Esophagus squamous epithelium (tissue), 5 donors: ENCODE measurements around the gene TRAK1. TPM values are rescaled to one million over a fixed set of nuclear protein-coding genes. Genes with fewer than 3 reads are reported as not detected.

ENCODE experiments used
- DNase-seq: peaks from one replicate; lab custom pipeline; 2025; lab: John Stamatoyannopoulos, UW
- H3K27ac ChIP-seq, 4 donors: fragments of 200-600 bp; sonication (generic); one replicate each; pipeline ENCODE4 v1.5.1; 2016 to 2019; ENCODE audit warnings: mild to moderate bottlenecking in 1 of 4
- H3K27me3 ChIP-seq, 4 donors: fragments of 200-600 bp; sonication (generic); 1 replicate in 3 of 4; 2 replicates in 1 of 4; pipeline versions ENCODE4 v1.5.1 to v1.6.0; 2017 to 2021; ENCODE audit warnings: antibody characterized with exemption in 1 of 4
- H3K36me3 ChIP-seq, 3 donors: fragments of 200-600 bp; sonication (generic); one replicate each; pipeline ENCODE4 v1.5.1; 2016 to 2019
- H3K4me1 ChIP-seq, 3 donors: fragments of 200-600 bp; sonication (generic); one replicate each; pipeline ENCODE4 v1.5.1; 2017 to 2019
- H3K4me3 ChIP-seq, 4 donors: fragments of 200-600 bp; sonication (generic); 1 replicate in 3 of 4; 2 replicates in 1 of 4; pipeline ENCODE4 v1.5.1; 2016 to 2019; ENCODE audit warnings: mild to moderate bottlenecking in 2 of 4, moderate library complexity in 1 of 4
- H3K9me3 ChIP-seq, 3 donors: fragments of 200-600 bp; sonication (generic); one replicate each; pipeline ENCODE4 v1.5.1; 2016 to 2019
- POLR2A ChIP-seq, 4 donors: fragments of 450-650 bp; IDR thresholded peaks; one replicate each; pipeline ENCODE4 v1.6.1; 2017; ENCODE audit warnings: antibody characterized with exemption in 4 of 4, mild to moderate bottlenecking in 4 of 4, moderate library complexity in 3 of 4
- WGBS, 2 donors: methylation state at CpG; one replicate each; pipeline ENCODE4 v1.1.5; 2018; 5-methylcytosine and 5-hydroxymethylcytosine counted together
- intact Hi-C: fragments of 100-400 bp; cut with DNase I; formaldehyde crosslinking; loops from one replicate; pipeline ENCODE4 v1.15.0; 2022
- total RNA-seq, 4 donors: library from RNA; depleted of rRNA; stranded (reverse); fragments of >200 nt; gene quantifications; one replicate each; pipeline ENCODE4 v1.1.0, GENCODE V29; 2016
- TF ChIP-seq, protein P1 (sequence below), 6 experiments: fragments of 450-650 bp in 4 of 6; fragments of 200-600 bp in 2 of 6; sonication (generic) in 2 of 6; IDR thresholded peaks; one replicate each; pipeline ENCODE4 v1.5.1; 2016 to 2019; ENCODE audit warnings: antibody characterized with exemption in 6 of 6, mild to moderate bottlenecking in 4 of 6, moderate library complexity in 4 of 6
- donor health status: DM: yes; HTN: yes; CAD: no.

The TRAK1 gene
- total RNA-seq, 4 donors from 2014 or later, result 31.8 to 40.6 (median 37.7) TPM

DNA sequence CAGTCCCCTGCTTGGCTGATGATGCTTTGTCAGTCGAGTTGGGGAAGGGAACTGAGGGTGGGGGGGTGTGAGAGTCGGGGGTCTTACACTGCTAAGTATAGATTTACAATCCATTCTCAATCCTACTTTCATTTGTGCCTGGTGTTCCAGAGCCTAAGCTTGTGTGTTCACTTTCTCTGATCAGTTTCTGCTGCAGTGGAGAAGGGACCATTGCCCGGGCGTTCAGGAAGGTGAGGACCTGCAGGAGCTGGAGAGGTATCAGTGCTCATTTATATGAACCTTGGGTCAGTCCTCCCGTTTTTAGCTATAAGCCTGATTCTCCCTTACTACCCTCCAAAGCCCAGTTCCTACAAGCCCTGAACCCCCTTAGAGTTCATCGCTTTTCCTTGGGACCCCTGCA, 41.0 kb upstream of the TRAK1 start:
- H3K36me3 ChIP-seq, result no peaks in the 10 kb centered on the region
- TF ChIP-seq, protein P1, sequence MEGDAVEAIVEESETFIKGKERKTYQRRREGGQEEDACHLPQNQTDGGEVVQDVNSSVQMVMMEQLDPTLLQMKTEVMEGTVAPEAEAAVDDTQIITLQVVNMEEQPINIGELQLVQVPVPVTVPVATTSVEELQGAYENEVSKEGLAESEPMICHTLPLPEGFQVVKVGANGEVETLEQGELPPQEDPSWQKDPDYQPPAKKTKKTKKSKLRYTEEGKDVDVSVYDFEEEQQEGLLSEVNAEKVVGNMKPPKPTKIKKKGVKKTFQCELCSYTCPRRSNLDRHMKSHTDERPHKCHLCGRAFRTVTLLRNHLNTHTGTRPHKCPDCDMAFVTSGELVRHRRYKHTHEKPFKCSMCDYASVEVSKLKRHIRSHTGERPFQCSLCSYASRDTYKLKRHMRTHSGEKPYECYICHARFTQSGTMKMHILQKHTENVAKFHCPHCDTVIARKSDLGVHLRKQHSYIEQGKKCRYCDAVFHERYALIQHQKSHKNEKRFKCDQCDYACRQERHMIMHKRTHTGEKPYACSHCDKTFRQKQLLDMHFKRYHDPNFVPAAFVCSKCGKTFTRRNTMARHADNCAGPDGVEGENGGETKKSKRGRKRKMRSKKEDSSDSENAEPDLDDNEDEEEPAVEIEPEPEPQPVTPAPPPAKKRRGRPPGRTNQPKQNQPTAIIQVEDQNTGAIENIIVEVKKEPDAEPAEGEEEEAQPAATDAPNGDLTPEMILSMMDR (IDR thresholded peaks at IDR 0.05), result no peak
- no peak for TF ChIP-seq POLR2A (IDR thresholded peaks at IDR 0.05)
- H3K27ac ChIP-seq, result peak overlapping the region in 2 of 4 donors; percentile 18 to 40
- no peak for DNase-seq
- H3K27me3 ChIP-seq, result no peaks in the 10 kb centered on the region
- intact Hi-C loops, result no loop called here
- 77 to 92% methylated on average over 4 to 5 of the region's 6 CpGs for WGBS, 2 donors
- H3K4me3 ChIP-seq, result no peak overlapping the region
- no peaks in the 10 kb centered on the region for H3K9me3 ChIP-seq
- peaks cover 0 to 56% (median 37%) of the 10 kb centered on the region in 3 donors for H3K4me1 ChIP-seq

DNA sequence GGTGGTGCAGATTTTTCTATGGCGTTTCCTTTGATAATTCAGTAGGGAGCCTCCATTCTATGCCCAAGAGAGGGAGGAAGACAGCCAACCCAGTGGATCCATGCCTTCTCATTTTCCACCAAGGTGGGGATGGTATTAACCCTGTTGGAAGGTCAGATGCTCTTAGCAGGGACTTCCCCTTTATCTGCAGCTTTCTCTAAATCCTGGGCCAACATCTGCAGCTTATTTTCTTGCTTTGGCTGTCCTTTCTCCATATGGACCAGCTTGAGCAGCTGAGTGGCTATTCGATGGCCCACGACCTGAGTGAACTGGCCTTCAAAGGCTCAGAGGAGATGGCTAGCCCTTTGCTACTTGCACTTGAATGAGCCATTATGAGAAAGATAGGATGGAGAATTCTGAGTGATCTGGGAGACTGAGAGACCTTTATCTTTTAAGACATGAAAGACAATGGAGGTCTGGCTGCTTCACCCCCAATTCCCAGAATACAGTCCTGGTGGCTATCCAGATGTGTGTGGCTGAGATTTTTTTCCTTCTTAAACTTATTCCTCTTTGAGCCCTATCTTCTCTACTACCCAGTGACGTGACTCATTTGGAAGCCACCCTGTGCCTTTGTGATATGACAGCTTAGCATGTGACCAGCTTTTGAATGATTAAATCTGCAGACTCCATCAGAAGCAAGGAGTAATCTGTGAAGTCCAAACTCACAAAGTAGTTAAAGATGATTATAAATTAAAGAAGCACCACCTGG, 39.6 kb upstream of the TRAK1 start:
- Histone ChIP-seq H3K27ac (peak overlapping the region in 3 of 4 donors; percentile 71 to 91 (median 82)), H3K4me3 (no peak overlapping the region), H3K9me3 (no peaks in the 10 kb centered on the region), H3K36me3 (no peaks in the 10 kb centered on the region), H3K27me3 (no peaks in the 10 kb centered on the region), H3K4me1 (peaks cover 0 to 46% (median 33%) of the 10 kb centered on the region in 3 donors)
- no peak for TF ChIP-seq POLR2A (IDR thresholded peaks at IDR 0.05)
- TF ChIP-seq, protein P1 (IDR thresholded peaks at IDR 0.05), result no peak
- 69 to 82% methylated on average over 2 to 4 of the region's 4 CpGs for WGBS, 2 donors
- DNase-seq, result no peak
- intact Hi-C loops, result no loop called here

DNA sequence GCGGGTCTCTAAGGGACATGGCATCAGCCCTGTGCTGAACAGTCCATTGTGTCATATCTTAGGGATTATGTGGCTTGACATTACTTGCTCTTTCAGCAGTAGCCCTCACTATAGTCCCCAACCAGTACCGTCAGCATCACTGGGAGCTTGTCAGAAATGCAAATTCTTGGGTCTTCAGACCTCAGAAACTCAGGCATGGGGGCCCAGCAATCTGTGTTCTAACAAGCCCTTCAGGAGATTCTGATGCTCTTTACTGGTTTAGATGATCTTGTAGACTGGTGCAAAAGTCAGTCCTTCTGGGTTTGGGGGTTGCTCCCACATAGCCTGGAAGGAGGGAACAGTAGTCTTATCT, 39.0 kb upstream of the TRAK1 start:
- no peaks in the 10 kb centered on the region for H3K36me3 ChIP-seq
- TF ChIP-seq, protein P1 (IDR thresholded peaks at IDR 0.05), result no peak
- TF ChIP-seq POLR2A (IDR thresholded peaks at IDR 0.05), result no peak
- intact Hi-C loops, result no loop called here
- H3K27ac ChIP-seq, result peak overlapping the region in 3 of 4 donors; percentile 71 to 91 (median 82)
- H3K4me3 ChIP-seq, result no peak overlapping the region
- peaks cover 0 to 44% (median 33%) of the 10 kb centered on the region in 3 donors for H3K4me1 ChIP-seq
- WGBS, 2 donors, result 49 to 83% methylated on average over 1 to 2 of the region's 2 CpGs
- H3K27me3 ChIP-seq, result no peaks in the 10 kb centered on the region
- no peak for DNase-seq
- H3K9me3 ChIP-seq, result no peaks in the 10 kb centered on the region

DNA sequence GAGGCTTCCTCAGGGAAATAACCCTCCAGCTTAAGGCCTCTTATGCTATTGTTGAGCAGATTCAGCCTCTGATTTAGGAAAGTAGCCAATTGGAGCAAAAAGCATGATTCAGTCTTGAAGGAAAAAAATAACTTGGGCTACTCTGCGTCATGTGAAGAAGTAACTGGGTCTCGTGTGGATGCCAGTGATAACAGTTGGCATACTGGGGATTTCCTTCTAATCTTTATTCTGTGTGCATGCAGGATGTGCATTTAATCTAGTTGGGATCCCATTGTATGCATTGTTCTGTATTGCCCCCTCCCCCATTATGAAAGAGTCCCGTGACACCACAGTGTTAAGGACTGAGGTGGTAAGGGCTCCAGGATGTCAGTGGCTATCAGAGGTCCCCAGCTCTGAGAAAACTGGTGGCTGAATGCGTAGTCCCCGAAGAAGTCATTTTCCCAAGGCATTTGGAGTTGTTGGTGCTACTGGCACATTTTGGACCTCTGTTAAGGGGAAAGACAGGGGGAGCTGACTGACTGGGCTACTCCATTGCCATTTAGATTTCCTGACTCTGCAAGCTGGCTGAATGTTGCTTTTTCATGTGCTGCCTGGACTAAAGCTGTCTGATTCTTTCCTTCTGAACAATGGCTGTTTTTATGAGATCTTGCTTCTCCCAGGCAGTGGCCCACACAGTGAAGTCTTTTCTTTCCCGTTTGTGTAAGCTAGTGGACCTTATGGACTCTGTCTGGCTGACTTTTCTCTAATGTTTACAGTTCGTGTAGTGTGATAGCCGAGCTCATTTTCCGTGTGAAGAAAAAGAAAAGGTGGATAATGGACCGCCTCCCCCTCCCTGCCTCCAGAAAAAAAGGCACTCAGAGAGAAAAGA, 38.4 kb upstream of the TRAK1 start:
- Histone ChIP-seq H3K9me3 (no peaks in the 10 kb centered on the region), H3K27ac (peak overlapping the region; percentile 47 to 91 (median 76)), H3K4me3 (peak overlapping the region in 1 of 4 donors; percentile 22), H3K4me1 (peaks cover 0 to 44% (median 33%) of the 10 kb centered on the region in 3 donors), H3K27me3 (no peaks in the 10 kb centered on the region), H3K36me3 (no peaks in the 10 kb centered on the region)
- WGBS, 2 donors, result 47 to 52% methylated on average over 6 of the region's 10 CpGs
- DNase-seq, result no peak
- TF ChIP-seq, protein P1 (IDR thresholded peaks at IDR 0.05), result no peak
- TF ChIP-seq POLR2A (IDR thresholded peaks at IDR 0.05), result no peak
- intact Hi-C loops, result no loop called here

DNA sequence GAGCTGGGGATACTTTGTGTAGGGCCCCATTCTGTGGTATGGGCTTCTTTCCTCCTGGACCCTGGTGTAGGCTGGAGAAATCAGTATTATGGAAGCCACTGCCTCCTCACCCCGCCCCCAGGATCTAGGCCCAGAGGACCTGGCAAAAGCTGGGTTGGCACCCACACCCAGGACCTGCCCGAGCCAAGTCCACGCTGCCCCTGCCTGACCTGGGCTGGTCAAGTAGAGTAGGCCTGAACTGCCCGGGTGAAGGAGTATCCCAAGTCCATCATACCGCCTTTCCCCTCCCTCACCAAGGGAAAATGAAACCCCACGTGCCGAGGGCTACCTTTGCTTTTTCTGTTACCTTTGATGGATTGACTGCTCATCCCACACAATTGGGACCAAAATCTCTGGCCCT, 37.7 kb upstream of the TRAK1 start:
- H3K36me3 ChIP-seq, result no peaks in the 10 kb centered on the region
- DNase-seq, result no peak
- peaks cover 0 to 44% (median 33%) of the 10 kb centered on the region in 3 donors for H3K4me1 ChIP-seq
- peak overlapping the region in 3 of 4 donors; percentile 71 to 91 (median 82) for H3K27ac ChIP-seq
- H3K4me3 ChIP-seq, result no peak overlapping the region
- 67 to 98% methylated on average over 3 to 5 of the region's 7 CpGs for WGBS, 2 donors
- H3K27me3 ChIP-seq, result no peaks in the 10 kb centered on the region
- TF ChIP-seq POLR2A (IDR thresholded peaks at IDR 0.05), result no peak
- TF ChIP-seq, protein P1 (IDR thresholded peaks at IDR 0.05), result no peak
- intact Hi-C loops, result no loop called here
- H3K9me3 ChIP-seq, result no peaks in the 10 kb centered on the region
